OCI-LY3 (cell line): Measurements from ENCODE around the gene GRAMD4.

Experiments
- H2AFZ ChIP-seq: fragments of 200-600, 300-600 bp; shearing (Covaris generic); 2 replicates; pipeline ENCODE4 v1.6.0; 2014; ENCODE audit warnings: antibody characterized with exemption, low read depth, low read length
- H3K27ac ChIP-seq: fragments of 200-600, 300-600 bp; sonication (generic); 2 replicates; pipeline ENCODE4 v1.5.1; 2014; ENCODE audit warnings: mild to moderate bottlenecking, low read length, moderate library complexity, mixed read lengths
- H3K27me3 ChIP-seq: fragments of 200-600, 300-600 bp; sonication (generic); 2 replicates; pipeline ENCODE4 v1.6.1; 2014; ENCODE audit warnings: low read depth, low read length, mixed read lengths
- H3K36me3 ChIP-seq: fragments of 200-600, 300-600 bp; sonication (generic); replicated peaks from 2 replicates; pipeline ENCODE3; 2014; ENCODE audit warnings: low read depth, low read length, mixed read lengths
- H3K4me1 ChIP-seq: fragments of 300-600, 200-600 bp; sonication (generic); 2 replicates; pipeline ENCODE4 v1.6.1; 2014; ENCODE audit warnings: low read length, mixed read lengths
- H3K4me2 ChIP-seq: fragments of 200-600, 300-600 bp; sonication (generic); 2 replicates; pipeline ENCODE4 v1.6.1; 2014; ENCODE audit warnings: low read length, mixed read lengths
- H3K4me3 ChIP-seq: fragments of 300-600, 200-600 bp; sonication (generic); 2 replicates; pipeline ENCODE4 v1.5.1; 2014; ENCODE audit warnings: antibody characterized with exemption, mild to moderate bottlenecking, low read length, moderate library complexity
- H3K79me2 ChIP-seq: fragments of 300-600, 200-600 bp; shearing (Covaris generic); 2 replicates; pipeline ENCODE4 v1.6.1; 2014; ENCODE audit warnings: mild to moderate bottlenecking, low read length, mixed read lengths
- H3K9ac ChIP-seq: fragments of 300-600, 200-600 bp; shearing (Covaris generic); 2 replicates; pipeline ENCODE4 v1.6.0; 2014; ENCODE audit warnings: mild to moderate bottlenecking, low read length, moderate library complexity
- H3K9me3 ChIP-seq: fragments of 200-600, 300-600 bp; shearing (Covaris generic); 2 replicates; pipeline ENCODE4 v1.6.1; 2014; ENCODE audit warnings: low read length, mixed read lengths; ENCODE audit not compliant: insufficient read depth
- H4K20me1 ChIP-seq: fragments of 200-600, 300-600 bp; sonication (generic); 2 replicates; pipeline ENCODE4 v1.6.1; 2016; ENCODE audit warnings: low read length, mixed read lengths; ENCODE audit not compliant: insufficient read depth
- CTCF ChIP-seq: fragments of 200-600, 300-600 bp; sonication (generic); IDR thresholded peaks from 2 replicates; pipeline ENCODE4 v1.5.1; 2014; ENCODE audit warnings: antibody characterized with exemption, low read length, low read depth
- EZH2phosphoT487 ChIP-seq: fragments of 200-600 bp; shearing (Covaris generic); IDR thresholded peaks from 2 replicates; pipeline ENCODE4 v1.6.1; 2018; ENCODE audit warnings: antibody characterized with exemption, mixed run types, low read depth

Gene GRAMD4

GRCh38 chr22:46619830-46620501 is at the start of gene GRAMD4:
Gene GRAMD4, plus strand, starts transcription at chr22:46620386. Its CDS starts 6,414 bp downstream, at chr22:46626800.
- H3K79me2 ChIP-seq: peaks cover 22% of the 10 kb centered on the region; the same call in 1 of the 2 replicates
- no peak within 1 kb of the TSS for H3K4me2 ChIP-seq
- no peak within 1 kb of the TSS for H2AFZ ChIP-seq
- no peaks in the 10 kb centered on the region for H3K9me3 ChIP-seq
- H4K20me1 ChIP-seq: peaks cover 66% of the 10 kb centered on the region
- no peaks in the 10 kb centered on the region for H3K4me1 ChIP-seq
- H3K27ac ChIP-seq: no peak within 1 kb of the TSS
- H3K4me3 ChIP-seq: no peak within 1 kb of the TSS
- no peaks in the 10 kb centered on the region for H3K36me3 ChIP-seq
- no peak within 1 kb of the TSS for H3K9ac ChIP-seq
- H3K27me3 ChIP-seq: no peaks in the 10 kb centered on the region
- TF ChIP-seq EZH2phosphoT487 (no peak), CTCF (no peak)

- Histone ChIP-seq H2AFZ (no peak overlapping the region), H3K27me3 (no peaks in the 10 kb centered on the region), H3K9me3 (peaks cover 12% of the 10 kb centered on the region; the same call in 1 of the 2 replicates), H3K9ac (no peak overlapping the region), H3K36me3 (no peaks in the 10 kb centered on the region), H3K4me2 (no peak overlapping the region), H4K20me1 (no peaks in the 10 kb centered on the region), H3K79me2 (no peaks in the 10 kb centered on the region), H3K4me1 (peaks cover 7% of the 10 kb centered on the region), H3K27ac (no peak overlapping the region), H3K4me3 (no peak overlapping the region)
- no peak for TF ChIP-seq CTCF
- TF ChIP-seq EZH2phosphoT487: no peak
Observed at GRCh38 chr22:46571642-46572250, 48.4 kb upstream of the GRAMD4 start.

- Histone ChIP-seq H2AFZ (no peak overlapping the region), H3K79me2 (peaks cover 9% of the 10 kb centered on the region), H3K27ac (no peak overlapping the region), H3K9me3 (peaks cover 12% of the 10 kb centered on the region; the same call in 1 of the 2 replicates), H4K20me1 (no peaks in the 10 kb centered on the region; the same call in 1 of the 2 replicates), H3K27me3 (no peaks in the 10 kb centered on the region), H3K9ac (no peak overlapping the region), H3K4me1 (peaks cover 10% of the 10 kb centered on the region), H3K4me2 (no peak overlapping the region), H3K4me3 (no peak overlapping the region), H3K36me3 (no peaks in the 10 kb centered on the region)
- TF ChIP-seq CTCF: no peak
- no peak for TF ChIP-seq EZH2phosphoT487
Observed at GRCh38 chr22:46572911-46573780, 47.0 kb upstream of the GRAMD4 start.
